ENCODE measurements around the gene RBMS3. TPM values are rescaled to one million over a fixed set of nuclear protein-coding genes. Genes with fewer than 3 reads are reported as not detected.
A peak's percentile ranks its signal among the peaks of the same experiment; 100 is the strongest.

Gene RBMS3
- total RNA-seq, 1 experiment from 2014 or later: 1.3 TPM

DNA sequence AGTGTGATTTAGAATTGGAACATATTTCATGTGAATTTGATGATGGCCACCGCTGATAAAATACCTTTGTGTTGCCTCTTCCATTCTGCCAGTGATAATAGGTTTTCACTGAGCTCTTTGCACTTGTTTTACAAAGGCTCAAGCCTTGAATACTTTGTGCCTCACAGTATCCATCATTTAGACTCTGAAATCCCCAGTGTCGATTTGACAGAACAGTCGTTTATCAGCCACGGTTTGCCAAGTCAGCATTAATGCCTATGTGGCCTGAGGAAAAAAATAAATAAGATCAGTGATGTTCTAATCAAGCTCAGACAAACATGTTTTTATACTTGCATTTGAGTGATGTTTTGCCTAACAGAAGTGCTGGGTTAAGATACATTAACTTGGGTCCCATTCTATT is 399.1 kb downstream of the RBMS3 start:
- TF ChIP-seq, protein P1, sequence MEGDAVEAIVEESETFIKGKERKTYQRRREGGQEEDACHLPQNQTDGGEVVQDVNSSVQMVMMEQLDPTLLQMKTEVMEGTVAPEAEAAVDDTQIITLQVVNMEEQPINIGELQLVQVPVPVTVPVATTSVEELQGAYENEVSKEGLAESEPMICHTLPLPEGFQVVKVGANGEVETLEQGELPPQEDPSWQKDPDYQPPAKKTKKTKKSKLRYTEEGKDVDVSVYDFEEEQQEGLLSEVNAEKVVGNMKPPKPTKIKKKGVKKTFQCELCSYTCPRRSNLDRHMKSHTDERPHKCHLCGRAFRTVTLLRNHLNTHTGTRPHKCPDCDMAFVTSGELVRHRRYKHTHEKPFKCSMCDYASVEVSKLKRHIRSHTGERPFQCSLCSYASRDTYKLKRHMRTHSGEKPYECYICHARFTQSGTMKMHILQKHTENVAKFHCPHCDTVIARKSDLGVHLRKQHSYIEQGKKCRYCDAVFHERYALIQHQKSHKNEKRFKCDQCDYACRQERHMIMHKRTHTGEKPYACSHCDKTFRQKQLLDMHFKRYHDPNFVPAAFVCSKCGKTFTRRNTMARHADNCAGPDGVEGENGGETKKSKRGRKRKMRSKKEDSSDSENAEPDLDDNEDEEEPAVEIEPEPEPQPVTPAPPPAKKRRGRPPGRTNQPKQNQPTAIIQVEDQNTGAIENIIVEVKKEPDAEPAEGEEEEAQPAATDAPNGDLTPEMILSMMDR (IDR thresholded peaks at IDR 0.05; ENCODE audit: unreplicated experiment): no peak
- H3K27ac Mint-ChIP-seq (ENCODE audit: unreplicated experiment): no peak overlapping the region
- BruUV-seq (replicated peaks): no TSS peak
- H3K27me3 Mint-ChIP-seq (ENCODE audit: unreplicated experiment): no peaks in the 10 kb centered on the region
- no peaks in the 10 kb centered on the region for H3K36me3 Mint-ChIP-seq (ENCODE audit: insufficient read depth, unreplicated experiment)
- no peak overlapping the region for H3K4me3 Mint-ChIP-seq (ENCODE audit: low read depth, unreplicated experiment)
- intact Hi-C loops (cut with micrococcal nuclease; ENCODE audit: unreplicated experiment): loop anchor here (5.0 kb wide), 1 partner anchor 158 kb away; no protein-coding TSS in a partner anchor
- DNase-seq: no peak
- H3K9me3 Mint-ChIP-seq (ENCODE audit: low read depth, unreplicated experiment): no peaks in the 10 kb centered on the region
- H3K4me1 Mint-ChIP-seq (ENCODE audit: low read depth, unreplicated experiment): peaks cover 15% of the 10 kb centered on the region
- CTCF ChIA-PET: interaction anchor here (0.9 kb wide), 1 partner anchor 16 kb away, joined by 3 read pairs; no protein-coding TSS in a partner anchor

DNA sequence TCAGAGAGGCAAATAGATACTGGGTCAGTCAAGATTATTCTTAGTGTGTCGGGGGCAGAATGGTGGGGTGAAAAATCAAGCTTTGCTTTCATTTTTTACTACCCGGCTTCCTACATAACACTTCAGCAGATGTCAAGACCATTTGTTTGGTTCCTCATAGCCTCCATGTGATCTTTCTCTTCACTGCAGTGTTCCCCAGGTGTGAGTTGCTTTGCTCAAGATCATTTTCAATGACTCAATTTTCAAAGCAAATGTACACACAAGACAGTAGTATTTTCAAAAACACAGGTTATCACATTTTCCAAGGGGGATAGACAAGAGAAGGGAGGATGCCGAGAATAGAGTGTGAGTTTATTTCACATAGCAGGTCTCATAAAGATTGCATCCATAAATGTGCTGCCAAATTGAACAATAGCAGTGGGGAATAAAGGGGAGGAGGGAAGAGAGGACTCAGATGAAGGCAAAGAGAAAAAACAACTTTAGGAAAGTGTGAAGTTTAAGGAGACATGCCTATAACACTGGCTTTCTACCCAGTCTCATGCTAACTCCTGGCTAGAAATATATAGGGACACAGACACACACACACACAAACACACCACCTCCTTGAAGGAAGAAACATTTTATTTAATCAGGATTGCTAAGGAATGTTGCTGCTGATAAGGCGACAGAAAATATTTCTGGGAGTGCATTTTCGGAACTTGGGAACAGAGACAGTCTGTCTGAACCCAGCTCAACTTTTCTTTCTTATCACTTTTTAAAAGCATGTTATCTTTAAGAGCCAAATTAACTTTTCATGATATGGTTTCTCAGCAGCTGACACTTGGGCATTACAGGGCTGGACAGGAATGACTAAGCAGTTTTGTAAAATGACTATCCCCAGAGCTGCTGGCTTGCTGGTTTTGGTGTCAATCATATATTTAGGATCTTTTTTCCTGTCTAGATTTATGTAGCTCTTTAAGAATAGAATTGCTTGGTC is 402.4 kb downstream of the RBMS3 start:
- Mint-ChIP-seq H3K4me3 (ENCODE audit: low read depth, unreplicated experiment) (no peak overlapping the region), H3K36me3 (ENCODE audit: insufficient read depth, unreplicated experiment) (no peaks in the 10 kb centered on the region), H3K27me3 (ENCODE audit: unreplicated experiment) (no peaks in the 10 kb centered on the region), H3K4me1 (ENCODE audit: low read depth, unreplicated experiment) (peaks cover 15% of the 10 kb centered on the region), H3K27ac (ENCODE audit: unreplicated experiment) (peak overlapping the region; percentile 27), H3K9me3 (ENCODE audit: low read depth, unreplicated experiment) (no peaks in the 10 kb centered on the region)
- no peak for DNase-seq
- CTCF ChIA-PET: no interaction called here
- BruUV-seq (replicated peaks): no TSS peak
- TF ChIP-seq, protein P1 (IDR thresholded peaks at IDR 0.05; ENCODE audit: unreplicated experiment): no peak
- intact Hi-C loops (cut with micrococcal nuclease; ENCODE audit: unreplicated experiment): loop anchor here (5.0 kb wide), 1 partner anchor 161 kb away; no protein-coding TSS in a partner anchor

DNA sequence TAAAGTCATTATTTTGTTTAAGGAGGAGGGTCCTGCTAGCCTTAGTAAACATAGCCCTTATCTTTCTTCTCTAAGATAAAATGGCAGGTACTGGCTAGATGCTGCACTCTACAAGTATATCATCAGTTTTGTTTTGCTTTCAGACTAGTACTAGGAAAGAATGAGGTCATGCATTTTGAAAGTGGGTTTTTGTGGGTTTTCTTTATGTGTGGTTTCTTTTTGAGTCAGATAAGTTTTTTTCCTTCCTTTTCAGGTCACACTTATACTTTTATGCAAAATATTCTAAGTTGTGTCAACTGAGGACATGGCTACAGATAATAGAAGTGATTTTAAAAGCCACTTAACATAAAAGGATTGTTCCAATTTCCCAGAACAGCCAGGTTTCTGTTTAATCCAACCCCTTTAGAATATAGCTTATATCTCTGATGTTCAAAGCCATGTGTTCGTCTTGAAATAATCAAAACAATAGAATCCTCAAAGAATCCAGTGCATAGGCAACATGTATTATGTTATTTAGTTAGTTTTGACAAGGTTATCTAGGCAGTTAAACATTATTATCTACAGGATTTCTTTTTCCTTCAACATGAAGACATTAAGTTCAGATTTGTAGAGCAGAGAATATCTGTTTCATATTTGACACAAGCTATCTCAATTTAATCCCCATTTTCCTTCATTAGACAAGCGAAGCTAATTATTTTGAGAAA is 406.2 kb downstream of the RBMS3 start:
- H3K9me3 Mint-ChIP-seq (ENCODE audit: low read depth, unreplicated experiment): no peaks in the 10 kb centered on the region
- H3K27ac Mint-ChIP-seq (ENCODE audit: unreplicated experiment): no peak overlapping the region
- no peaks in the 10 kb centered on the region for H3K27me3 Mint-ChIP-seq (ENCODE audit: unreplicated experiment)
- H3K36me3 Mint-ChIP-seq (ENCODE audit: insufficient read depth, unreplicated experiment): no peaks in the 10 kb centered on the region
- H3K4me3 Mint-ChIP-seq (ENCODE audit: low read depth, unreplicated experiment): no peak overlapping the region
- intact Hi-C loops (cut with micrococcal nuclease; ENCODE audit: unreplicated experiment): no loop called here
- no TSS peak for BruUV-seq (replicated peaks)
- CTCF ChIA-PET: no interaction called here
- no peak for DNase-seq
- TF ChIP-seq, protein P1 (IDR thresholded peaks at IDR 0.05; ENCODE audit: unreplicated experiment): no peak
- peaks cover 15% of the 10 kb centered on the region for H3K4me1 Mint-ChIP-seq (ENCODE audit: low read depth, unreplicated experiment)

DNA sequence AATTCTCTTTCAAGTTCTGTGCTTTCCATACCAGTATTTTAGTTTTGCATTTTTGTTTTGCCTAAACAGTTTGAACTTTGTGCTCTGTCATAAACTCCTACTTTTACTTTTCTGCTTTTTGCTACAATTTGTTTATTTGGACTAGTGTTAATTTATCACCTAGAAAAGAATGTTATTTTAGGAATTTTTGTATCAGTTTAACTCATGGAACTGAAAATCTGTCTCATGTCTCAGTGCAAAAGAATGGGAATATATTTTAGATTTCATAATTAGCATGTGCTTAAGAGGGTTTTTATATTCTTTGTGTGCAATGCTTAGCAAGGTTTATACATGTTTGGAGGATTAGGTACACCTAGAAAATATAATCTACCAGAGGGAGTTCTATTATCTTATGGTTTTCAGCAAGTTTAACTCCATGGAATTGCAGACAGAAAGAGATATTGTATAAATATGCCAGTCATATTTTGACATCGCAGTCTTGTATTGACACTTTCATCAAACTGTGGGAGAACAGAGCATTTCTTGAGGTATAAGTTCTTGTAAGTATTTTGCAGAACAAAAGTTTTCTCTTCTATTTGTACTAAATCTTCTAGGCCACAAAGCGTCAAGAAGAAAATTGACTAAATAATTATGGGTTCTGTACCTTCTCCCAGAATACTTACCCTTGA is 409.9 kb downstream of the RBMS3 start:
- Mint-ChIP-seq H3K9me3 (ENCODE audit: low read depth, unreplicated experiment) (no peaks in the 10 kb centered on the region), H3K27me3 (ENCODE audit: unreplicated experiment) (no peaks in the 10 kb centered on the region), H3K27ac (ENCODE audit: unreplicated experiment) (no peak overlapping the region), H3K4me1 (ENCODE audit: low read depth, unreplicated experiment) (peaks cover 8% of the 10 kb centered on the region), H3K4me3 (ENCODE audit: low read depth, unreplicated experiment) (no peak overlapping the region), H3K36me3 (ENCODE audit: insufficient read depth, unreplicated experiment) (peaks cover 6% of the 10 kb centered on the region)
- TF ChIP-seq, protein P1 (IDR thresholded peaks at IDR 0.05; ENCODE audit: unreplicated experiment): no peak
- CTCF ChIA-PET: no interaction called here
- intact Hi-C loops (cut with micrococcal nuclease; ENCODE audit: unreplicated experiment): loop anchor here (5.0 kb wide), 1 partner anchor 66 kb away; no protein-coding TSS in a partner anchor
- no peak for DNase-seq
- BruUV-seq (replicated peaks): no TSS peak
